Mucosa of descending colon (tissue), 3 donors: ENCODE measurements around the gene CCN5. TPM values are rescaled to one million over a fixed set of nuclear protein-coding genes. Genes with fewer than 3 reads are reported as not detected.

ENCODE experiments used
- ATAC-seq: fragments of 200-7000 bp; cut with Tn5 transposase; one replicate; pipeline ENCODE4 v1.9.1; 2020; ENCODE audit warnings: mild to moderate bottlenecking, moderate library complexity
- DNase-seq, 3 donors: peaks; one replicate each; pipeline ENCODE4 v3.0.0-alpha.2; 2020
- H3K36me3 ChIP-seq: fragments of 200-600 bp; one replicate; pipeline ENCODE4 v1.8.0; 2021; ENCODE audit warnings: low read depth, mild to moderate bottlenecking
- H3K4me1 ChIP-seq: fragments of 200-600 bp; one replicate; pipeline ENCODE4 v1.8.0; 2021; ENCODE audit warnings: low read depth, mild to moderate bottlenecking
- H3K4me3 ChIP-seq: fragments of 200-600 bp; one replicate; pipeline ENCODE4 v1.8.0; 2021; ENCODE audit warnings: mild to moderate bottlenecking
- H3K9me3 ChIP-seq: fragments of 200-600 bp; one replicate; pipeline ENCODE4 v1.8.0; 2021; ENCODE audit warnings: mild to moderate bottlenecking
- intact Hi-C, 2 donors: fragments of 100-400 bp; cut with DNase I in 1 of 2; cut with micrococcal nuclease in 1 of 2; formaldehyde crosslinking; loops; one replicate each; pipeline versions ENCODE4 v1.11.0 to v1.11.1; 2022; cut with DNase I, micrococcal nuclease
- total RNA-seq, 3 donors: library from RNA; stranded (reverse); fragmentation: NEBNext Ultra II Directional in 2 of 3; extraction: Animal tissue kit (Norgen Biotek cat#: 25700) in 2 of 3; gene quantifications; one replicate each; pipeline versions ENCODE4 v1.2.1 to v1.2.4, GENCODE V29; 2021 to 2023
- TF ChIP-seq, protein P1 (sequence below): fragments of 200-600 bp; IDR thresholded peaks from one replicate; pipeline ENCODE4 v1.8.0; 2022; ENCODE audit warnings: antibody characterized with exemption, mild to moderate bottlenecking
- donor health status: DM: no; HTN: no; CAD: no; lungs with moderate emphysema.
- donor health status: DM: no; HTN: no; CAD: no.
- donor health status: DM: no; HTN: yes; CAD: no.

CCN5 gene
- total RNA-seq, 3 donors from 2014 or later: 1.7 to 6.3 (median 4.2) TPM

DNA sequence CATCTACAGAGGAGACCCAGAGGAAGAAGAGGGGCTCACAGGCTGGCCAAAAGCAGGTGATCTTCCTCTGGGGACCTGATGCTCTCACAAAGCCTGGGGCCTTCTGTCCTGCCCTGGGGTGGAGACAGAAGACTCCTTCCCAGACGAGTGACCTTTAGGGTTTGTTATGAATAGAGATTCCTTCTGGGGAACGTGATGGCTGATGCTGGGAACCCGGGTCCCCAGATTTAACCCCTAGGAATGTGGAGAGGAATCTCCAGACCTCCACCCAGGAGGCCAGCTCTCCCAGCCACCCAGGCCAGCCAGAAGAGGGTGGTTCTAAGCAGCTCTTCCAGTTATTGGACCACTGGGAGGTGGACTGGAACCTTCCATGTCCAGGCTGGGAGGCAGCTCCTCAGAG lies 16.8 kb upstream of the CCN5 start:
- intact Hi-C loops: no loop called here
- H3K9me3 ChIP-seq: no peaks in the 10 kb centered on the region
- H3K4me3 ChIP-seq: no peak overlapping the region
- TF ChIP-seq, protein P1, sequence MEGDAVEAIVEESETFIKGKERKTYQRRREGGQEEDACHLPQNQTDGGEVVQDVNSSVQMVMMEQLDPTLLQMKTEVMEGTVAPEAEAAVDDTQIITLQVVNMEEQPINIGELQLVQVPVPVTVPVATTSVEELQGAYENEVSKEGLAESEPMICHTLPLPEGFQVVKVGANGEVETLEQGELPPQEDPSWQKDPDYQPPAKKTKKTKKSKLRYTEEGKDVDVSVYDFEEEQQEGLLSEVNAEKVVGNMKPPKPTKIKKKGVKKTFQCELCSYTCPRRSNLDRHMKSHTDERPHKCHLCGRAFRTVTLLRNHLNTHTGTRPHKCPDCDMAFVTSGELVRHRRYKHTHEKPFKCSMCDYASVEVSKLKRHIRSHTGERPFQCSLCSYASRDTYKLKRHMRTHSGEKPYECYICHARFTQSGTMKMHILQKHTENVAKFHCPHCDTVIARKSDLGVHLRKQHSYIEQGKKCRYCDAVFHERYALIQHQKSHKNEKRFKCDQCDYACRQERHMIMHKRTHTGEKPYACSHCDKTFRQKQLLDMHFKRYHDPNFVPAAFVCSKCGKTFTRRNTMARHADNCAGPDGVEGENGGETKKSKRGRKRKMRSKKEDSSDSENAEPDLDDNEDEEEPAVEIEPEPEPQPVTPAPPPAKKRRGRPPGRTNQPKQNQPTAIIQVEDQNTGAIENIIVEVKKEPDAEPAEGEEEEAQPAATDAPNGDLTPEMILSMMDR: no peak
- ATAC-seq (no peak), DNase-seq (no peak)
- no peaks in the 10 kb centered on the region for H3K36me3 ChIP-seq
- H3K4me1 ChIP-seq: peaks cover 3% of the 10 kb centered on the region

DNA sequence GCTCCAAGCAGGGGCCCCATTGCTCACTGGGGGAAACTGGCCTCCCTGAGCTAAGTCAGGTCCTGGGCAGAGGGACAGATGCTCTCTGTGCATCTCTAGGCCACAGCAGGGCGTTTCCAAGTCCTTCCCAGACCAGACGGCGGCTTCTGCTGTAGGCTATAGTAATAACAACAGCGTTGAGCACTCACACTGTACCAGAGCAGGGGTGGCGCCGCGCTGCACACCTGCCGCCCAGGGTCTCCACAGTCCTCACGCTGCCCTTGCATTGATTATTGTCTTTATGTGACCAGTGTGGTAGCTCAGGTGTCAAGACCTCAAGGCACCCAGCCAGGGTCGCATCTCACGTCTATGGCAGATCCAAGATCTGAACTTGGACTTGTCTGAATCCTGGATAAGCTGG lies 14.9 kb upstream of the CCN5 start:
- DNase-seq (no peak), ATAC-seq (no peak)
- Histone ChIP-seq H3K36me3 (no peaks in the 10 kb centered on the region), H3K4me1 (peaks cover 3% of the 10 kb centered on the region), H3K4me3 (no peak overlapping the region), H3K9me3 (no peaks in the 10 kb centered on the region)
- intact Hi-C loops: no loop called here
- TF ChIP-seq, protein P1: no peak

DNA sequence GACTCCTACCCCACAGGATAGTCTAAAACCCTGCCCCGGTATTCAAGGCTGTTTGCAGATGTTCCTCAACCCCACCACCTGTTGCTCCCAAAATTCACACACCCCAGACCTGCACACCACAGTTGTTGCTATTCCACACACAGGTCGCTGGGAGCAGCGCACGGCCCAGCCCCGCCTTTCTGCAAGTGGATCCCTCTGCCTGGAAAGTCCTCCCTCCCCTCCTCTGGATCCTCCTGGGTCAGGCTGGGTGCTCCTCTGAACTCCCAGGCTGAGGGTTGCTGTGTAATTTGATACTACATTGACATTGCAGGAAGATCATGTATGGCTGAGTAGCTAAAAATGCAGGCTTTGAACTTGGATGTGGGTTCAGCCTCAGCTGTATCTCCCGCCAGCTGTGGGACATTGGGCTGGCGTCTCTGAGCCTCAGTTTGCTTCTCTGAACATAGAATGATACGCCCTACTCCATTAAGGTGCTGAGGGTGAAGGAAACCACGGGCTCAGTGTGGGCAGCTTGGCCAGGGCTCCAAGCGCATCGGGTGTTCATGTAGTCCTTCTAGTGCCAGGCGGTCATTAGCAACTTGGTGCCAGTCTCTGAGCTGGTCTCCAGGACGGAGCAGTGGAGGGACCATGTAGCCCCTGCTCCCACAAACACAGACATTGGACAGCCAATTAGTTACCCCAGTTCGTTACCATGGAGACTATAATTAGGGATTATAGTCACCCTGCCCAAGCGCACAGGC lies 13.9 kb upstream of the CCN5 start:
- DNase-seq (no peak), ATAC-seq (no peak)
- intact Hi-C loops: no loop called here
- no peak overlapping the region for H3K4me3 ChIP-seq
- TF ChIP-seq, protein P1: no peak
- H3K36me3 ChIP-seq: no peaks in the 10 kb centered on the region
- H3K4me1 ChIP-seq: peaks cover 3% of the 10 kb centered on the region
- no peaks in the 10 kb centered on the region for H3K9me3 ChIP-seq

DNA sequence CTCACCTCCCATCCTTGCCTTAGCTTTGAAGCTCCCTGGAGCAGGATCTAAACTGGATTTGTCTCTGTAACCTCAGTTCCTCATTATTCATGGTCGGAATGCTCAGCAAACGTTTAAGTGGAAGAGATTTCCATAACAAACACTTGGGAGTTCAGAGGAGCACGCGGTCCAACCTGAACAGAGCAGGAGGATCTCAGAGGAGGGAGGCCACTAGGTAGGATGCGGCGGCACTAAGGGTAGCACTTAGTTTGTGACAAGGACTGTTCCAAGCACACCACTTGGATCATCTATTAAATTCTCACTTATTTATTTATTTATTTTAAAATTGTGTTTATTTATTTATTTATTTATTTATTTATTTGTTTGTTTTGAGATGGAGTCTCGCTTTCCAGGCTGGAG lies 13.3 kb upstream of the CCN5 start:
- intact Hi-C loops: no loop called here
- TF ChIP-seq, protein P1: no peak
- no peaks in the 10 kb centered on the region for H3K36me3 ChIP-seq
- DNase-seq (no peak), ATAC-seq (no peak)
- peaks cover 3% of the 10 kb centered on the region for H3K4me1 ChIP-seq
- no peak overlapping the region for H3K4me3 ChIP-seq
- H3K9me3 ChIP-seq: no peaks in the 10 kb centered on the region

DNA sequence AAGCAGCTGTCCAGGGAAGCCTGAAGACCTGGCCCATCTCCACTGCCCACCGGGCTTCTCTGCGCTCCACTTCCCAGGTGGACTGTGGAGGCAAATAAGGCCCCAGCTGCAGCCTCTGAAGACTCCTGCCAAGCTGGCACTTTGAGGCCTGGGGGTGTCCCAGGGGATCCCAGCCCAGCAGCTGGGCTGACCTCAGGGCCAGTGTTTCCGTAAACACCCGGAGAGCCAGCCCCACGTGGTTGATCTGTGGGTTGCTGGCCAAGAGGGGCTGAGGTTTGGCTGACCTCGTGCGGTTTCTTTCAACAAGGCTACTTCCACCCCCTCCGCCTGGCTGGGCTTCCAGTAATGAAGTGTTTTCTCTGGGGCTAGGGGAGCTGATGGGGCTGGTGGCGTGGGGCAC lies 12.4 kb upstream of the CCN5 start:
- H3K4me1 ChIP-seq: peaks cover 3% of the 10 kb centered on the region
- DNase-seq (peak; percentile 70 to 80 (median 74)), ATAC-seq (peak; percentile 63)
- H3K9me3 ChIP-seq: no peaks in the 10 kb centered on the region
- TF ChIP-seq, protein P1: no peak
- no peak overlapping the region for H3K4me3 ChIP-seq
- no peaks in the 10 kb centered on the region for H3K36me3 ChIP-seq
- intact Hi-C loops: no loop called here
